ENCODE results near the gene ZNRF4.
"Not testable (repeated sequence)": the region's sequence is repeated elsewhere in the genome, so short reads cannot be mapped to it uniquely, and the experiment has no call there.

ZNRF4 gene

GRCh38 chr19:5455367-5456129 is at the start of gene ZNRF4:
TSS of gene ZNRF4 (plus strand) at chr19:5455417. CDS start at chr19:5455492, 75 bp downstream.
- DNase-seq: no peak

GRCh38 chr19:5406198-5406597 is 49.0 kb upstream of the ZNRF4 start:
- not testable (repeated sequence) for DNase-seq

- no peak for DNase-seq
Observed at GRCh38 chr19:5406816-5407215, 48.4 kb upstream of the ZNRF4 start.

GRCh38 chr19:5407356-5407755 is 47.9 kb upstream of the ZNRF4 start:
- DNase-seq: peak; percentile 23

GRCh38 chr19:5417495-5418436 is 37.5 kb upstream of the ZNRF4 start:
- no peak for DNase-seq

GRCh38 chr19:5418677-5419076 is 36.5 kb upstream of the ZNRF4 start:
- no peak for DNase-seq

GRCh38 chr19:5420953-5421352 is 34.3 kb upstream of the ZNRF4 start:
- DNase-seq: no peak

- no peak for DNase-seq
Observed at GRCh38 chr19:5423567-5424125, 31.6 kb upstream of the ZNRF4 start.

GRCh38 chr19:5424192-5424973 is 30.8 kb upstream of the ZNRF4 start:
- DNase-seq: no peak

GRCh38 chr19:5425260-5425659 is 30.0 kb upstream of the ZNRF4 start:
- no peak for DNase-seq

- DNase-seq: no peak
Observed at GRCh38 chr19:5430237-5430636, 25.0 kb upstream of the ZNRF4 start.

- no peak for DNase-seq
Observed at GRCh38 chr19:5432687-5433086, 22.5 kb upstream of the ZNRF4 start.

GRCh38 chr19:5434351-5434917 is 20.8 kb upstream of the ZNRF4 start:
- DNase-seq: peak; percentile 22

- DNase-seq: peak; percentile 98
Observed at GRCh38 chr19:5434970-5435641, 20.1 kb upstream of the ZNRF4 start.

- DNase-seq: no peak
Observed at GRCh38 chr19:5435642-5436017, 19.6 kb upstream of the ZNRF4 start.

GRCh38 chr19:5436106-5436947 is 18.9 kb upstream of the ZNRF4 start:
- peak; percentile 93 for DNase-seq

- no peak for DNase-seq
Observed at GRCh38 chr19:5436948-5437306, 18.3 kb upstream of the ZNRF4 start.

- DNase-seq: not testable (repeated sequence)
Observed at GRCh38 chr19:5438756-5439155, 16.5 kb upstream of the ZNRF4 start.

GRCh38 chr19:5439452-5439851 is 15.8 kb upstream of the ZNRF4 start:
- DNase-seq: no peak

GRCh38 chr19:5440299-5440698 is 14.9 kb upstream of the ZNRF4 start:
- DNase-seq: no peak

GRCh38 chr19:5443723-5444122 is 11.5 kb upstream of the ZNRF4 start:
- DNase-seq: no peak
